GM21515 (cell line): ENCODE measurements around the gene AMELX.

ENCODE experiments used
- ATAC-seq: cut with Tn5 transposase; IDR thresholded peaks from one replicate; pipeline ENCODE4 v1.9.1; 2021; ENCODE audit not compliant: unreplicated experiment

The AMELX gene

GRCh38 chrX:11305641-11306040 is 12.4 kb downstream of the AMELX start:
- ATAC-seq = no peak

GRCh38 chrX:11309220-11309619 is 16.0 kb downstream of the AMELX start:
- ATAC-seq = no peak

- no peak for ATAC-seq
Measured at GRCh38 chrX:11311706-11312105, 18.5 kb downstream of the AMELX start.

GRCh38 chrX:11319806-11320520 is 26.8 kb downstream of the AMELX start:
- no peak for ATAC-seq

GRCh38 chrX:11321986-11322385 is 28.8 kb downstream of the AMELX start:
- no peak for ATAC-seq

GRCh38 chrX:11328134-11328533 is 34.9 kb downstream of the AMELX start:
- no peak for ATAC-seq

- ATAC-seq = no peak
Measured at GRCh38 chrX:11329021-11329420, 35.8 kb downstream of the AMELX start.

- ATAC-seq = no peak
Measured at GRCh38 chrX:11331788-11332187, 38.6 kb downstream of the AMELX start.

- ATAC-seq = no peak
Measured at GRCh38 chrX:11334165-11334564, 41.0 kb downstream of the AMELX start.

GRCh38 chrX:11336201-11336600 is 43.0 kb downstream of the AMELX start:
- no peak for ATAC-seq

GRCh38 chrX:11337292-11338009 is 44.2 kb downstream of the AMELX start:
- no peak for ATAC-seq

GRCh38 chrX:11341274-11342201 is 48.3 kb downstream of the AMELX start:
- peak; percentile 96 for ATAC-seq

GRCh38 chrX:11342673-11343072 is 49.5 kb downstream of the AMELX start:
- no peak for ATAC-seq

- ATAC-seq = no peak
Measured at GRCh38 chrX:11346121-11346682, 53.0 kb downstream of the AMELX start.

- ATAC-seq = no peak
Measured at GRCh38 chrX:11347300-11347699, 54.1 kb downstream of the AMELX start.

- no peak for ATAC-seq
Measured at GRCh38 chrX:11349020-11349419, 55.8 kb downstream of the AMELX start.

GRCh38 chrX:11349661-11350337 is 56.6 kb downstream of the AMELX start:
- no peak for ATAC-seq
